IMR-90 (cell line): ENCODE data around the gene NCOA5. TPM values are rescaled to one million over a fixed set of nuclear protein-coding genes. Genes with fewer than 3 reads are reported as not detected.

Source experiments
- ATAC-seq: fragments of 200-7000 bp; cut with Tn5 transposase; 2 replicates; pipeline ENCODE4 v1.9.1; 2020; ENCODE audit warnings: low read depth, mild to moderate bottlenecking, moderate library complexity
- BruUV-seq: library from RNA; stranded (reverse); fragments of 400-500 nt; replicated peaks from 2 replicates; lab custom pipeline; 2021; lab: Mats Ljungman, UMichigan
- CTCF ChIA-PET: fragments of 300-600 bp; formaldehyde crosslinking; extraction: SDS; loops from one replicate; lab custom pipeline; 2021; ENCODE audit warnings: antibody characterized with exemption; lab: Yijun Ruan, JAX
- POLR2A ChIA-PET: fragments of 300-600 bp; sonication (Branson Sonifier 250); formaldehyde crosslinking; loops from one replicate; lab custom pipeline; 2022; ENCODE audit warnings: antibody characterized with exemption; ENCODE audit not compliant: unreplicated experiment; lab: Charles Lee
- DNase-seq: peaks from one replicate; pipeline ENCODE4 v3.0.0; 2013
- H2AFZ ChIP-seq: replicated peaks from 2 replicates; pipeline ENCODE3; 2013; ENCODE audit warnings: low read length, mild to moderate bottlenecking; ENCODE audit not compliant: poor library complexity
- H2AK5ac ChIP-seq: 2 replicates; pipeline ENCODE4 v1.6.1; 2013; ENCODE audit warnings: low read depth, low read length, inconsistent platforms
- H2AK9ac ChIP-seq: replicated peaks from 2 replicates; pipeline ENCODE3; 2013; ENCODE audit warnings: mild to moderate bottlenecking, low read depth, low read length, moderate library complexity; ENCODE audit not compliant: poor library complexity
- H2BK120ac ChIP-seq: 2 replicates; pipeline ENCODE4 v1.6.1; 2013; ENCODE audit warnings: low read depth, low read length, inconsistent platforms
- H2BK15ac ChIP-seq: 3 replicates; pipeline ENCODE4 v1.6.1; 2013; ENCODE audit warnings: low read depth, low read length, inconsistent platforms
- H2BK20ac ChIP-seq: 2 replicates; pipeline ENCODE4 v1.6.1; 2013; ENCODE audit warnings: low read depth, mild to moderate bottlenecking, inconsistent platforms, low read length, moderate library complexity
- H2BK5ac ChIP-seq: 2 replicates; pipeline ENCODE4 v1.6.1; 2013; ENCODE audit warnings: mild to moderate bottlenecking, low read depth, low read length, inconsistent platforms; ENCODE audit not compliant: poor library complexity, severe bottlenecking
- H3K14ac ChIP-seq: replicated peaks from 2 replicates; pipeline ENCODE4 v1.6.1; 2013; ENCODE audit warnings: low read depth, low read length, inconsistent platforms
- H3K18ac ChIP-seq: 2 replicates; pipeline ENCODE4 v1.6.1; 2013; ENCODE audit warnings: low read depth, low read length, control low read depth
- H3K23ac ChIP-seq: 2 replicates; pipeline ENCODE4 v1.6.1; 2013; ENCODE audit warnings: low read depth, low read length, inconsistent platforms
- H3K27ac ChIP-seq: 2 replicates; pipeline ENCODE4 v1.5.1; 2013; ENCODE audit warnings: mild to moderate bottlenecking, control low read depth, low read length; ENCODE audit not compliant: insufficient read depth
- H3K27me3 ChIP-seq: 2 replicates; pipeline ENCODE4 v1.6.1; 2013; ENCODE audit warnings: low read length; ENCODE audit not compliant: control insufficient read depth, insufficient read depth
- H3K36me3 ChIP-seq: 2 replicates; pipeline ENCODE4 v1.6.1; 2013; ENCODE audit warnings: low read length, mixed read lengths; ENCODE audit not compliant: control insufficient read depth, insufficient read depth
- H3K4ac ChIP-seq: 2 replicates; pipeline ENCODE4 v1.6.1; 2013; ENCODE audit warnings: low read depth, low read length, inconsistent platforms
- H3K4me1 ChIP-seq: 2 replicates; pipeline ENCODE4 v1.6.1; 2013; ENCODE audit warnings: low read length, mixed read lengths; ENCODE audit not compliant: control insufficient read depth, insufficient read depth
- H3K4me2 ChIP-seq: 2 replicates; pipeline ENCODE4 v1.6.1; 2013; ENCODE audit warnings: low read depth, mild to moderate bottlenecking, control low read depth, low read length, moderate library complexity
- H3K4me3 ChIP-seq: 2 replicates; pipeline ENCODE4 v1.5.1; 2013; ENCODE audit warnings: low read depth, mild to moderate bottlenecking, control low read depth, low read length, moderate library complexity; ENCODE audit not compliant: insufficient read depth
- H3K56ac ChIP-seq: 2 replicates; pipeline ENCODE4 v1.6.1; 2013; ENCODE audit warnings: low read length, inconsistent platforms; ENCODE audit not compliant: insufficient read depth; ENCODE audit errors: extremely low read depth
- H3K79me1 ChIP-seq, 2 experiments: 2 replicates each; pipeline ENCODE4 v1.6.1; 2013; ENCODE audit warnings: low read length in 2 of 2, inconsistent platforms in 1 of 2, low read depth in 1 of 2
- H3K9ac ChIP-seq: 2 replicates; pipeline ENCODE4 v1.6.1; 2013; ENCODE audit warnings: low read depth, low read length, control low read depth
- H3K9me1 ChIP-seq: 2 replicates; pipeline ENCODE4 v1.6.1; 2013; ENCODE audit warnings: low read length, inconsistent platforms; ENCODE audit not compliant: insufficient read depth
- H3K9me3 ChIP-seq: 2 replicates; pipeline ENCODE4 v1.6.1; 2013; ENCODE audit warnings: low read length; ENCODE audit not compliant: control insufficient read depth, insufficient read depth
- H4K20me1 ChIP-seq: 2 replicates; pipeline ENCODE4 v1.6.1; 2013; ENCODE audit warnings: low read length, inconsistent platforms; ENCODE audit not compliant: insufficient read depth
- H4K5ac ChIP-seq: 2 replicates; pipeline ENCODE4 v1.6.1; 2013; ENCODE audit warnings: mild to moderate bottlenecking, low read depth, low read length, control low read depth
- H4K8ac ChIP-seq, 2 experiments: 2 replicates each; pipeline ENCODE4 v1.6.1; 2013; ENCODE audit warnings: low read depth in 2 of 2, low read length in 2 of 2, control low read depth in 1 of 2, inconsistent platforms in 1 of 2
- H4K91ac ChIP-seq: 2 replicates; pipeline ENCODE4 v1.6.1; 2013; ENCODE audit warnings: low read depth, low read length, inconsistent platforms; ENCODE audit not compliant: insufficient read depth
- CEBPB ChIP-seq: IDR thresholded peaks from 2 replicates; pipeline ENCODE4 v1.6.1; 2012; ENCODE audit warnings: low read depth, low read length, improper control_type of control experiment
- CHD1 ChIP-seq: IDR thresholded peaks from 2 replicates; pipeline ENCODE4 v1.6.1; 2012; ENCODE audit warnings: low read depth, low read length, improper control_type of control experiment
- FOS ChIP-seq: fragments of 150-350 bp; IDR thresholded peaks from 2 replicates; pipeline ENCODE4 v1.6.1; 2016; ENCODE audit warnings: low read depth, low read length
- RAD21 ChIP-seq: IDR thresholded peaks from 2 replicates; pipeline ENCODE4 v1.6.1; 2012; ENCODE audit warnings: low read length, improper control_type of control experiment
- WGBS, 2 experiments: methylation state at CpG; one replicate each; pipeline versions ENCODE4 v1.1.5 to v1.1.7; 2013; ENCODE audit warnings: missing lambda C conversion rate in 2 of 2; ENCODE audit not compliant: insufficient read length in 1 of 2; ENCODE audit errors: extremely low coverage in 2 of 2; 5-methylcytosine and 5-hydroxymethylcytosine counted together
- dilution Hi-C: fragments of 300-500 bp; cut with HindIII; formaldehyde crosslinking; loops from one replicate; pipeline ENCODE4 v1.14.3; 2018; ENCODE audit warnings: low sequenced_read_pairs; ENCODE audit not compliant: unreplicated experiment
- in situ Hi-C: fragments of 300-500 bp; cut with MboI; formaldehyde crosslinking; loops from 3 replicates; pipeline ENCODE4 v1.14.3; 2019; ENCODE audit warnings: low sequenced_read_pairs, inconsistent platforms, mixed read lengths
- intact Hi-C: fragments of 100-400 bp; cut with micrococcal nuclease; formaldehyde crosslinking; loops from 2 replicates; pipeline ENCODE4 v1.10.0; 2022
- polyA plus RNA-seq, 3 experiments: library from polyadenylated mRNA; depleted of rRNA; stranded (reverse); fragments of >200 nt; gene quantifications; 2 replicates each; pipeline ENCODE4 v1.2.3, GENCODE V29; 2012; ENCODE audit warnings: low replicate concordance in 1 of 3
- total RNA-seq: library from RNA; depleted of rRNA; stranded (reverse); fragments of >200 nt; gene quantifications from 2 replicates; pipeline ENCODE4 v1.2.3, GENCODE V29; 2012
- TF ChIP-seq, protein P1 (sequence below): fragments of 150-350 bp; IDR thresholded peaks from 2 replicates; pipeline ENCODE4 v1.6.1; 2016; ENCODE audit warnings: low read depth, mild to moderate bottlenecking, low read length, moderate library complexity, borderline replicate concordance

The NCOA5 gene
- total and polyA plus RNA-seq, 2 of the 4 experiments (the other 2 are of a cell fraction) = 17.4 to 20.6 TPM

- dilution Hi-C loops = no loop called here
- POLR2A ChIA-PET = no interaction called here
These were observed 66.6 kb downstream of the NCOA5 start for GRCh38 chr20:46023148-46023484.

More at GRCh38 chr20:46023148-46023484, 66.6 kb downstream of the NCOA5 start:
- WGBS, 2 experiments = 30% methylated on average over 8 of the region's 8 CpGs; no CpG with 5 or more reads in 1 of the 2 experiments
- Histone ChIP-seq H3K27ac (no peak overlapping the region), H2BK5ac (no peak overlapping the region), H3K9ac (no peak overlapping the region), H3K4me3 (no peak overlapping the region), H3K9me1 (no peaks in the 10 kb centered on the region), H3K56ac (no peak overlapping the region), H4K8ac (no peak overlapping the region), H3K79me1 (no peaks in the 10 kb centered on the region), H4K91ac (no peak overlapping the region), H3K27me3 (peaks cover 36% of the 10 kb centered on the region), H2AK5ac (no peak overlapping the region), H2AK9ac (no peak overlapping the region), H2BK120ac (no peak overlapping the region), H3K36me3 (no peaks in the 10 kb centered on the region), H3K9me3 (no peaks in the 10 kb centered on the region), H4K20me1 (no peaks in the 10 kb centered on the region; the same call in 1 of the 2 replicates), H3K18ac (no peak overlapping the region), H3K4ac (no peak overlapping the region), H3K4me2 (no peak overlapping the region), H3K4me1 (no peaks in the 10 kb centered on the region), H2BK20ac (no peak overlapping the region), H2AFZ (no peak overlapping the region), H2BK15ac (no peak overlapping the region), H3K14ac (no peak overlapping the region), H3K23ac (no peak overlapping the region), H4K5ac (no peak overlapping the region)
- ATAC-seq = no peak
- TF ChIP-seq, protein P1, sequence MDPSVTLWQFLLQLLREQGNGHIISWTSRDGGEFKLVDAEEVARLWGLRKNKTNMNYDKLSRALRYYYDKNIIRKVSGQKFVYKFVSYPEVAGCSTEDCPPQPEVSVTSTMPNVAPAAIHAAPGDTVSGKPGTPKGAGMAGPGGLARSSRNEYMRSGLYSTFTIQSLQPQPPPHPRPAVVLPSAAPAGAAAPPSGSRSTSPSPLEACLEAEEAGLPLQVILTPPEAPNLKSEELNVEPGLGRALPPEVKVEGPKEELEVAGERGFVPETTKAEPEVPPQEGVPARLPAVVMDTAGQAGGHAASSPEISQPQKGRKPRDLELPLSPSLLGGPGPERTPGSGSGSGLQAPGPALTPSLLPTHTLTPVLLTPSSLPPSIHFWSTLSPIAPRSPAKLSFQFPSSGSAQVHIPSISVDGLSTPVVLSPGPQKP = no peak
- no peak for TF ChIP-seq CHD1
- TF ChIP-seq RAD21 = no peak
- TF ChIP-seq FOS = no peak
- TF ChIP-seq CEBPB = no peak
- in situ Hi-C loops = no loop called here
- no peak for DNase-seq
- no TSS peak for BruUV-seq
- intact Hi-C loops = loop anchor here (5.0 kb wide), 2 partner anchors 34 to 64 kb away; partner anchors contain the start of gene NCOA5
- CTCF ChIA-PET = interaction anchor here (0.6 kb wide), 1 partner anchor 419 kb away, joined by 3 read pairs; no protein-coding TSS in a partner anchor
